CD4-positive, alpha-beta T cell (primary cell): Measurements from ENCODE around the gene MYO9B. TPM values are rescaled to one million over a fixed set of nuclear protein-coding genes. Genes with fewer than 3 reads are reported as not detected.

Experiments
- ATAC-seq: fragments of 200-7000 bp; cut with Tn5 transposase; one replicate; pipeline ENCODE4 v1.10.0; 2022; ENCODE audit warnings: mild to moderate bottlenecking; ENCODE audit not compliant: poor library complexity
- CTCF ChIA-PET: fragments of 350-600 bp; sonication (Branson Sonifier 250); formaldehyde crosslinking; loops from one replicate; lab custom pipeline; 2021; ENCODE audit warnings: antibody characterized with exemption, inconsistent platforms; lab: Charles Lee
- POLR2A ChIA-PET: fragments of 350-600 bp; sonication (Branson Sonifier 250); formaldehyde crosslinking; loops from one replicate; lab custom pipeline; 2021; ENCODE audit warnings: antibody characterized with exemption, inconsistent platforms; lab: Charles Lee
- DNase-seq, 14 experiments: peaks; one replicate each; pipeline ENCODE4 v3.0.0-alpha.2; 2013 to 2020; ENCODE audit warnings: mixed read lengths in 2 of 14
- H3K27ac ChIP-seq, 2 donors: one replicate each; pipeline versions ENCODE4 v1.5.1 to v1.7.0; 2013; ENCODE audit warnings: low read length in 2 of 2, low read depth in 1 of 2, mild to moderate bottlenecking in 1 of 2
- H3K27me3 ChIP-seq, 2 experiments: 1 replicate in 1 of 2; 2 replicates in 1 of 2; pipeline versions ENCODE4 v1.6.1 to v1.7.0; 2013; ENCODE audit warnings: low read length in 2 of 2, control low read depth in 1 of 2, mild to moderate bottlenecking in 1 of 2, moderate library complexity in 1 of 2; ENCODE audit not compliant: insufficient read depth in 2 of 2, control insufficient read depth in 1 of 2
- H3K36me3 ChIP-seq: one replicate; pipeline ENCODE4 v1.6.1; 2013; ENCODE audit warnings: low read length, control low read depth; ENCODE audit not compliant: insufficient read depth
- H3K4me1 ChIP-seq: one replicate; pipeline ENCODE4 v1.6.1; 2013; ENCODE audit warnings: low read length, control low read depth; ENCODE audit not compliant: insufficient read depth
- H3K4me3 ChIP-seq: one replicate; pipeline ENCODE4 v1.5.1; 2013; ENCODE audit warnings: mild to moderate bottlenecking, low read length, moderate library complexity
- H3K9me3 ChIP-seq, 2 experiments: 1 replicate in 1 of 2; 2 replicates in 1 of 2; pipeline versions ENCODE4 v1.6.1 to v1.7.0; 2013; ENCODE audit warnings: low read length in 2 of 2, mild to moderate bottlenecking in 2 of 2, control low read depth in 1 of 2, moderate library complexity in 1 of 2; ENCODE audit not compliant: control insufficient read depth in 1 of 2, insufficient read depth in 1 of 2
- H3K27ac Mint-ChIP-seq: one replicate; pipeline ENCODE4 v1.8.0; 2020; ENCODE audit warnings: mixed read lengths
- H3K27me3 Mint-ChIP-seq: one replicate; pipeline ENCODE4 v1.8.0; 2021; ENCODE audit warnings: mixed read lengths
- H3K36me3 Mint-ChIP-seq: one replicate; pipeline ENCODE4 v1.8.0; 2021; ENCODE audit warnings: low read depth, mixed read lengths
- H3K4me1 Mint-ChIP-seq: one replicate; pipeline ENCODE4 v1.8.0; 2021; ENCODE audit warnings: low read depth, mixed read lengths
- H3K4me3 Mint-ChIP-seq: one replicate; pipeline ENCODE4 v1.8.0; 2020; ENCODE audit warnings: mild to moderate bottlenecking, mixed read lengths
- H3K9me3 Mint-ChIP-seq: one replicate; pipeline ENCODE4 v1.8.0; 2020; ENCODE audit warnings: mixed read lengths
- CTCF ChIP-seq: fragments of 200-600 bp; IDR thresholded peaks from one replicate; pipeline ENCODE4 v1.8.0; 2022; ENCODE audit warnings: antibody characterized with exemption, mild to moderate bottlenecking
- intact Hi-C, 2 experiments: fragments of 100-400 bp; cut with DNase I in 1 of 2; cut with micrococcal nuclease in 1 of 2; formaldehyde crosslinking; loops; one replicate each; pipeline versions ENCODE4 v1.15.1 to v1.9.0; 2023 to 2025; cut with DNase I, micrococcal nuclease
- total RNA-seq, 174 experiments: library from RNA in 2 of 174; stranded (reverse) in 2 of 174; gene quantifications; one replicate each; pipeline ENCODE4 v1.2.3 and lab custom pipeline; 2021 to 2026

The MYO9B gene
- total RNA-seq, 2 experiments from 2014 or later, result 176 to 184 TPM

GRCh38 chr19:17128820-17129219 is 53.2 kb downstream of the MYO9B start:
- POLR2A ChIA-PET, result no interaction called here
- no peaks in the 10 kb centered on the region for H3K27me3 Mint-ChIP-seq
- Histone ChIP-seq H3K4me1 (peaks cover 44% of the 10 kb centered on the region), H3K27ac (no peak overlapping the region), H3K4me3 (no peak overlapping the region), H3K36me3 (peaks cover 17% of the 10 kb centered on the region), H3K9me3 (peaks cover 0 to under 1% of the 10 kb centered on the region in 2 experiments), H3K27me3 (no peaks in the 10 kb centered on the region)
- intact Hi-C loops, result loop anchor here in 1 of 2 experiments (5.0 to 10.0 kb wide), 2 partner anchors 37 to 56 kb away; no protein-coding TSS in a partner anchor
- no peak for DNase-seq
- no peak overlapping the region for H3K4me3 Mint-ChIP-seq
- ATAC-seq, result no peak
- H3K36me3 Mint-ChIP-seq, result peaks cover 6% of the 10 kb centered on the region
- no peak for TF ChIP-seq CTCF
- H3K4me1 Mint-ChIP-seq, result peaks cover 41% of the 10 kb centered on the region
- no peaks in the 10 kb centered on the region for H3K9me3 Mint-ChIP-seq
- CTCF ChIA-PET, result no interaction called here
- no peak overlapping the region for H3K27ac Mint-ChIP-seq

GRCh38 chr19:17129377-17129776 is 53.8 kb downstream of the MYO9B start:
- TF ChIP-seq CTCF, result no peak
- Histone ChIP-seq H3K9me3 (no peaks in the 10 kb centered on the region), H3K27ac (no peak overlapping the region), H3K36me3 (peaks cover 17% of the 10 kb centered on the region), H3K27me3 (no peaks in the 10 kb centered on the region), H3K4me3 (no peak overlapping the region), H3K4me1 (peaks cover 39% of the 10 kb centered on the region)
- Mint-ChIP-seq H3K9me3 (no peaks in the 10 kb centered on the region), H3K4me3 (peak overlapping the region; percentile 42), H3K36me3 (peaks cover 9% of the 10 kb centered on the region), H3K27me3 (no peaks in the 10 kb centered on the region), H3K4me1 (peaks cover 41% of the 10 kb centered on the region), H3K27ac (peak overlapping the region; percentile 49)
- DNase-seq, result no peak
- no peak for ATAC-seq
- ChIA-PET POLR2A (no interaction called here), CTCF (no interaction called here)
- intact Hi-C loops, result loop anchor here in 1 of 2 experiments (5.0 to 10.0 kb wide), 2 partner anchors 37 to 55 kb away; no protein-coding TSS in a partner anchor

GRCh38 chr19:17135001-17135853 is 59.6 kb downstream of the MYO9B start:
- H3K36me3 Mint-ChIP-seq, result peaks cover 8% of the 10 kb centered on the region
- no peak overlapping the region for H3K4me3 ChIP-seq
- no peak for TF ChIP-seq CTCF
- DNase-seq (peak in 10 of 14 experiments; percentile 11 to 53 (median 34)), ATAC-seq (peak; percentile 91)
- H3K9me3 Mint-ChIP-seq, result no peaks in the 10 kb centered on the region
- CTCF ChIA-PET, result no interaction called here
- peaks cover 14% of the 10 kb centered on the region for H3K4me1 ChIP-seq
- H3K9me3 ChIP-seq, result no peaks in the 10 kb centered on the region
- H3K36me3 ChIP-seq, result peaks cover 22% of the 10 kb centered on the region
- POLR2A ChIA-PET, result interaction anchor here (0.7 kb wide), 1 partner anchor 49 kb away, joined by 3 read pairs; no protein-coding TSS in a partner anchor
- peak overlapping the region; percentile 76 for H3K27ac Mint-ChIP-seq
- H3K27ac ChIP-seq, result no peak overlapping the region
- H3K4me3 Mint-ChIP-seq, result peak overlapping the region; percentile 75
- no peaks in the 10 kb centered on the region for H3K27me3 ChIP-seq
- peaks cover 21% of the 10 kb centered on the region for H3K4me1 Mint-ChIP-seq
- intact Hi-C loops, result no loop called here
- H3K27me3 Mint-ChIP-seq, result no peaks in the 10 kb centered on the region
